ENCODE measurements around the gene RBM26.

GRCh38 chr13:79417741-79418140 is 11.7 kb upstream of the RBM26 start:
- no peak for TF ChIP-seq GATA2 (IDR thresholded peaks at IDR 0.05; ENCODE audit: low read depth, low read length)
- TF ChIP-seq GATA3 (IDR thresholded peaks at IDR 0.05; ENCODE audit: low read depth, low read length) = no peak
